Choroid plexus epithelial cell (primary cell): ENCODE measurements around the gene NAB1.

Experiments
- DNase-seq: peaks from one replicate; pipeline ENCODE4 v3.0.0-alpha.2; 2010; ENCODE audit warnings: low read depth
- H3K4me3 ChIP-seq: 2 replicates; pipeline ENCODE4 v1.5.1; 2011; ENCODE audit warnings: low read depth, mild to moderate bottlenecking, control low read depth, low read length, moderate library complexity
- TF ChIP-seq, protein P1 (sequence below): conservative IDR thresholded peaks from 2 replicates; pipeline ENCODE4 v1.5.1; 2011; ENCODE audit warnings: low read depth, mild to moderate bottlenecking, control low read depth, inconsistent platforms, low read length, moderate library complexity

NAB1 gene

DNA sequence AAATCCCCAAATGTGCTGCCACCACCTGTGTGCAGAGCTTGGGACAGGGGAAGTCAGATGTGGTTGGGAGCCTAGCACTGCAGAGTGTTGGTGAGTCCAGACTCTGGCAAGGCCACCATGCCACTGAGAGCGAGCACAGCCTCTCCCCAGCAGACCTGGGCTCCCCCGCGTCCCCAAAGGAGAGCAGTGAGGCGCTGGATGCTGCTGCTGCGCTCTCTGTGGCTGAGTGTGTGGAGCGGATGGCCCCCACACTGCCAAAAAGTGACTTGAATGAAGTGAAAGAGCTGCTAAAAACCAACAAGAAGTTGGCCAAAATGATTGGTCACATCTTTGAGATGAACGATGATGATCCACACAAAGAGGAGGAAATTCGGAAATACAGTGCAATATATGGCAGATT is 10.7 kb downstream of the NAB1 start:
- H3K4me3 ChIP-seq, result no peak overlapping the region
- no peak for DNase-seq
- TF ChIP-seq, protein P1, sequence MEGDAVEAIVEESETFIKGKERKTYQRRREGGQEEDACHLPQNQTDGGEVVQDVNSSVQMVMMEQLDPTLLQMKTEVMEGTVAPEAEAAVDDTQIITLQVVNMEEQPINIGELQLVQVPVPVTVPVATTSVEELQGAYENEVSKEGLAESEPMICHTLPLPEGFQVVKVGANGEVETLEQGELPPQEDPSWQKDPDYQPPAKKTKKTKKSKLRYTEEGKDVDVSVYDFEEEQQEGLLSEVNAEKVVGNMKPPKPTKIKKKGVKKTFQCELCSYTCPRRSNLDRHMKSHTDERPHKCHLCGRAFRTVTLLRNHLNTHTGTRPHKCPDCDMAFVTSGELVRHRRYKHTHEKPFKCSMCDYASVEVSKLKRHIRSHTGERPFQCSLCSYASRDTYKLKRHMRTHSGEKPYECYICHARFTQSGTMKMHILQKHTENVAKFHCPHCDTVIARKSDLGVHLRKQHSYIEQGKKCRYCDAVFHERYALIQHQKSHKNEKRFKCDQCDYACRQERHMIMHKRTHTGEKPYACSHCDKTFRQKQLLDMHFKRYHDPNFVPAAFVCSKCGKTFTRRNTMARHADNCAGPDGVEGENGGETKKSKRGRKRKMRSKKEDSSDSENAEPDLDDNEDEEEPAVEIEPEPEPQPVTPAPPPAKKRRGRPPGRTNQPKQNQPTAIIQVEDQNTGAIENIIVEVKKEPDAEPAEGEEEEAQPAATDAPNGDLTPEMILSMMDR, result no peak

DNA sequence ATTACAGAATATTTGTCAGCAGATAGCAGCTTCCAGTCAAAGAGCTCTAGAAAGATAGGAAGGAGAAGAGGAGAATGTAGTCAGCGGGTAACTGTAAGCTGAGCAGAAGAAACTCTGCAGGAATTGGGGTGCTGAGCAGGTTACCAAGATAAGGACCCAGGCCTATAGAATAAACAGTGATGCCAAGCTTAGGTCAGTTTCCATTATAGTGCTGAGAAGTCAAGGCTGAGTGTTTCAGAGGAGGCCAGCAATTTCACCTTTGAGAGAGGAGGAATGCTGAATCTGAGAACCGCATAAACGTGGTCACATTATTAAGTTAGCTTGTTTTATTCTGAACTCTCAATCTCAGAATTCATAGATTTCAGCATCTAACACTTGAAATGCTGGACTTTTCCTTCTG is 13.9 kb downstream of the NAB1 start:
- TF ChIP-seq, protein P1, result no peak
- no peak overlapping the region for H3K4me3 ChIP-seq
- peak; percentile 73 for DNase-seq

DNA sequence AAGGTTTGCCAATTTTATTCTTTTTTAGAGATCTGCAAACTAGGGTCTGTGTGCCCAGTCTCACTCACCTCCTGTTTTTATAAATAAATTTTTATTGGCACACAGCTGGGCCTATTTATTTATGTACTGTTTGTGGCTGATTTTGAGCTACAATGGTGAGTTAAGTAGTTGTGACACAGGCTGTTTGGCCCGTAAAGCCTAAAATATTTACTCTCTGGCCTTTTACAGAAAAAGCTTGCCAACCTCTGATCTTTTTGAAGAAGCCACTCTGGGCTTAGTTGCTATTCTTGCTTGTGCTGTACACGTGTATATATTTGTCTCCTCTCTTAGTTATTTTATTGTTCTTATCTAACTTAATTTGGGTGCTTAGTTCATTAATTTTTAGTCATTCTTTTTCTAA is 14.5 kb downstream of the NAB1 start:
- DNase-seq, result peak; percentile 34
- TF ChIP-seq, protein P1, result no peak
- H3K4me3 ChIP-seq, result no peak overlapping the region

DNA sequence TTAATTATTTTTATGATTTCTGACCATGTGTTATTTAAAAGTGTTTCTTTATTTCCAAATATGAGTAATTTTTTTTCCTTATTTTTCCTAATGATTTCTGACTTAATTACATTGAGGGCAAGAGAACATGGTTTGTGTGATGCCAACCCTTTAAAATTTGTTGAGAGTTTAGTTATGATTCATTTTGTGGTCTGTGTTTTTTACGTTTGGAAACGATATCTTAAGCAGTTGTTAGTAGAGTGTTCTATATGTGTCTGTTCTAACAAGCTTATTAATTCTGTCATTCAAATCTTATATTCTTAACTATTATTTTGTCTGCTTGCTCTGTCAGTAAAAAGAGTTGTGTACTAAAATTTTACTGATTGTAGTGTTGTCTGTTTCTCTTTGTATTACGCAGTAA is 15.0 kb downstream of the NAB1 start:
- H3K4me3 ChIP-seq, result no peak overlapping the region
- TF ChIP-seq, protein P1, result no peak
- DNase-seq, result peak; percentile 28

DNA sequence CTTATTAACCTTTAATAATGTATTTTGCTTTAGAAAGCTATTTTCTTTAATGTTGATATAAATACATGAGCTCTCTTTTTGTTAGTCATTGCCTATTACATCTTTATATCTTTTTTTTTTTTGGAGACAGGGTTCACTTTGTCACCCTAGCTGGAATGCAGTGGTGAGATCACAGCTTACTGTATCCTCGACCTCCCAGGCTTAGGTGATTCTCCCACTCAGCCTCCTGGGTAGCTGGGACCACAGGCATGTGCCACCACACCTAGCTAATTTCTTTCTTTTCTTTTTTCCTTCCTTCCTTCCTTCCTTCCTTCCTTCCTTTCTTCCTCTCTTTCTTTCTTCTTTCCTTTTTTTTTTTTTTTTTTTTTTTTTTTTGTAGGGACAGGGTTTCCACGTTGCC is 15.4 kb downstream of the NAB1 start:
- H3K4me3 ChIP-seq, result no peak overlapping the region
- TF ChIP-seq, protein P1, result no peak
- peak; percentile 84 for DNase-seq

DNA sequence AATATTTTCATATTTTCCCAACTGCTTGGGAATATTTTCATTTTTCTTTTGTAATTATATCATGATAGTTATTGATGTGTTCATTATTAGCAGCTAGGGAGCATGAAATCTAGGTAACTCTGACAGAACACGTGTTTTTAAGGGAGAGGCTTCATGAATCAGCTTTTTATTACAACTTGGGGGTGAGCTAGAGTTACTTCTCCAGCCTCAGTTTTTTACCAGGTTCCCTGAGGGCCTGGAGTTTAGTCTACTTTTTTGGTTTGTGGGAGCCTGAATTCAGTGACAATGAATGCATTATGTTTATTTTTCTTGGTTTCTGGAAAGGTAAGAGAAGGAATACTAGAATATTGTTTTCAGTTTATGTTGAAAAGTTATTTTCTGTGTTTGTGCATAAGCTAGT is 18.0 kb downstream of the NAB1 start:
- TF ChIP-seq, protein P1, result no peak
- no peak for DNase-seq
- no peak overlapping the region for H3K4me3 ChIP-seq

DNA sequence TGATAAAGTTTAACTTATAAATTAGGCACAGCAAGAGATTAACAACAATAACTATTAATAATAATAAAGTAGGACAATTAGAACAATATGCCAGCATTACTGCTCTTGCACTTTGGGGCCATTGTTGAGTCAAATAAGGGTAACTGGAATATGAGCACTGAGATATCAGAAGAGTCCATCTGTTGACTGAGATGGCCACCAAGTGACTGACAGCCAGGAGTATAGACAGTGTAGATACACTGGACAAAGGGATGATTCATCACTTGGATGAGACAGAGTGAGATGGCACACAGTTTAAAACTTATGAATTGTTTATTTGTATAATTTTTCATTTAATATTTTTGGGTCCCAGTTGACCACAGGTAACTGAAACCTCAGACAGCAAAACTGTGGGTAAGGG is 20.0 kb downstream of the NAB1 start:
- TF ChIP-seq, protein P1, result no peak
- H3K4me3 ChIP-seq, result no peak overlapping the region
- DNase-seq, result no peak
